GM12892 (cell line): ENCODE measurements around the gene SLC5A2.

Experiments used
- POLR2A ChIP-seq: IDR thresholded peaks from 2 replicates; pipeline ENCODE4 v1.6.1; 2011; ENCODE audit warnings: low read depth, low read length, control low read depth
- POLR2AphosphoS5 ChIP-seq: IDR thresholded peaks from 2 replicates; pipeline ENCODE4 v1.6.1; 2011; ENCODE audit warnings: low read depth, low read length, control low read depth

DNA sequence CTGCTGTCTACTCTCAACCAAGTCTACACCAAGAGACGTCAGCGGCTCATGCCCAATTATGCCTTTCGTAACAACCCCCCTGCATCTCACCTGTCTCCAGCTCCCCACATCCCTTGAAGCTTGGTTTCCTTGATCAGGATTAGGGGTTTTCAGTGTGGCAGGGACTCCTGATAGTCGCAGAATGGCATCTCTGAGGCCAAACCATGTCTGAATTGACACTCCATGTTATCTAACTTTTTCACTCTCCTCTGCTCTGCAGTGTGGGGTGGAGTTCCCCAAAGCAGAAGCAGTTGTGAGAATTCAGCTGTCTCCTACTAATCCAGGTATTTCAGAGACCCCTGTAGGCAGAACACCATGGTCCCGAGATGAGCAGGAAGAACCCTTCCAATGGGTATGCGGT lies 39.1 kb downstream of the SLC5A2 start:
- TF ChIP-seq POLR2A: no peak
- TF ChIP-seq POLR2AphosphoS5: no peak
